Type B pancreatic cell (in vitro differentiated cells): ENCODE measurements around the gene ERRFI1. TPM values are rescaled to one million over a fixed set of nuclear protein-coding genes. Genes with fewer than 3 reads are reported as not detected.
A peak's percentile ranks its signal among the peaks of the same experiment; 100 is the strongest.

Experiments used
- DNase-seq: peaks from one replicate; pipeline ENCODE4 v3.0.0; 2021; ENCODE audit warnings: mixed read lengths; ENCODE audit not compliant: unreplicated experiment; ENCODE audit errors: extremely low spot score
- H3K27ac Mint-ChIP-seq: 2 replicates; pipeline ENCODE4 v1.8.0; 2021; ENCODE audit warnings: mild to moderate bottlenecking, mixed read lengths
- H3K27me3 Mint-ChIP-seq: 2 replicates; pipeline ENCODE4 v1.8.0; 2021; ENCODE audit warnings: mixed read lengths
- H3K36me3 Mint-ChIP-seq: 2 replicates; pipeline ENCODE4 v1.8.0; 2021; ENCODE audit warnings: mixed read lengths
- H3K4me1 Mint-ChIP-seq: one replicate; pipeline ENCODE4 v1.8.0; 2021; ENCODE audit warnings: mixed read lengths; ENCODE audit not compliant: unreplicated experiment
- H3K4me3 Mint-ChIP-seq: 2 replicates; pipeline ENCODE4 v1.8.0; 2021; ENCODE audit warnings: mild to moderate bottlenecking, mixed read lengths
- H3K9me3 Mint-ChIP-seq: 2 replicates; pipeline ENCODE4 v1.8.0; 2021; ENCODE audit warnings: mixed read lengths
- total RNA-seq: library from RNA; stranded (reverse); gene quantifications from 2 replicates; pipeline ENCODE4 v1.2.1, GENCODE V29; 2021; ENCODE audit warnings: low replicate concordance
- TF ChIP-seq, protein P1 (sequence below): fragments of 200-600 bp; sonication (generic); conservative IDR thresholded peaks from 2 replicates; pipeline ENCODE4 v1.5.0; 2021; ENCODE audit warnings: antibody characterized with exemption, mild to moderate bottlenecking

ERRFI1 gene
- total RNA-seq, 1 donor from 2014 or later = 83.3 TPM

DNA sequence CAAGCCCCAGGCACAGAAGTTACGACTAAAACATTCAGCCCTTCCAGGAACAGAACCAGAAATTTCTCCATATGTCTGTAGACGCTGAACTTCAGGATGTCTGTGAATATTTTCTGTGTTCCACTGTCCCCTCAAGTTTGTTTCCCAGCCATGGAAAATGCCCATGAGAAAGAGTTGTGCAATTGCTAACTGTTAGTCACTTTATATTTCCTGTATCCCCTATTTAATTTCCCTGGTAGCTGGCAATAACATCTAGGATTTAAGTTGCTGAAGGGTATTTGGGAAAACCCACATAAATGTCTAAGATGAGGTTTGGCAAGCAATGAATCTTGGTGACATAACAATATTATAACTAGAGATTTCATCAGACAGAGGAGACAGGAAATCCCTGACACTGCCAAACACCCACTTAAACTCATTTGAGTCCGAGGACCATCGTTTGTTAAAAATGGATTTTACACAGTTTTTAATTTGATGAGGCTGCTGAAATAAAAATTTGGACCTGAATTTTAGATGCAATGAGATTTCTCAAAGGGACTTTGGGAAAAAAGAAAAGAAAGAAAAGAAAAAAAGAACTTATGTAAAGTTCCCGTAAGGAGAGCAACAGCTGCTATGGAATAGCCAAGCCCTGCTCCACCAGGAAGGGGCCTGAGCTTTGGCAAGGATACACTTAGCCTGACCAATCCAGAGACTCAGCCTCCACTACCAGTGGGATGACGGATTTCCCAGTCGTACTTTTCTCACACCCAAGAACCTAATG lies 21.8 kb upstream of the ERRFI1 start:
- peak overlapping the region; percentile 24 for H3K27ac Mint-ChIP-seq
- TF ChIP-seq, protein P1, sequence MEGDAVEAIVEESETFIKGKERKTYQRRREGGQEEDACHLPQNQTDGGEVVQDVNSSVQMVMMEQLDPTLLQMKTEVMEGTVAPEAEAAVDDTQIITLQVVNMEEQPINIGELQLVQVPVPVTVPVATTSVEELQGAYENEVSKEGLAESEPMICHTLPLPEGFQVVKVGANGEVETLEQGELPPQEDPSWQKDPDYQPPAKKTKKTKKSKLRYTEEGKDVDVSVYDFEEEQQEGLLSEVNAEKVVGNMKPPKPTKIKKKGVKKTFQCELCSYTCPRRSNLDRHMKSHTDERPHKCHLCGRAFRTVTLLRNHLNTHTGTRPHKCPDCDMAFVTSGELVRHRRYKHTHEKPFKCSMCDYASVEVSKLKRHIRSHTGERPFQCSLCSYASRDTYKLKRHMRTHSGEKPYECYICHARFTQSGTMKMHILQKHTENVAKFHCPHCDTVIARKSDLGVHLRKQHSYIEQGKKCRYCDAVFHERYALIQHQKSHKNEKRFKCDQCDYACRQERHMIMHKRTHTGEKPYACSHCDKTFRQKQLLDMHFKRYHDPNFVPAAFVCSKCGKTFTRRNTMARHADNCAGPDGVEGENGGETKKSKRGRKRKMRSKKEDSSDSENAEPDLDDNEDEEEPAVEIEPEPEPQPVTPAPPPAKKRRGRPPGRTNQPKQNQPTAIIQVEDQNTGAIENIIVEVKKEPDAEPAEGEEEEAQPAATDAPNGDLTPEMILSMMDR = no peak

DNA sequence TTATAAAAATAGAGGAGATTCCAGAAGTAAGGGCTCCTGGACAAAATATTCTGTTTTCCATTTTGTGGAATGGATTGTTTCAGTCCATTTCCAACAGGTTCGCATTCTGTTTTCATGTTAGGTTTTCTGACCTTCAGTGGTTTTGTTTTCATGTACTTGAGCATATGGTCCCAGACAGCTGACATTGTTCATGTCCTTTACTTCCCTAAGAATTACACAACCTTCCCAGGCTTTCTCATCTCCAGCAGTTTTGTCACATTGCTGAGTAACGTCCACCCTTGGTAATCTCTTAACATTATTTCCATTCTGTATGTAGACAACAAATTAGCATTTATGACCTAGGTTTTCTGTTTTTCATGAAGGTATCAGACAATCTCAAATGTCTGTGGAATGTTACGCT lies 21.0 kb upstream of the ERRFI1 start:
- no peak for DNase-seq
- H3K9me3 Mint-ChIP-seq = no peaks in the 10 kb centered on the region
- no peak overlapping the region for H3K4me3 Mint-ChIP-seq
- no peaks in the 10 kb centered on the region for H3K36me3 Mint-ChIP-seq
- TF ChIP-seq, protein P1 = no peak
- no peaks in the 10 kb centered on the region for H3K27me3 Mint-ChIP-seq
- H3K27ac Mint-ChIP-seq = no peak overlapping the region
- peaks cover 14% of the 10 kb centered on the region for H3K4me1 Mint-ChIP-seq

More for the DNA sequence above, 21.8 kb upstream of the ERRFI1 start:
- no peak overlapping the region for H3K4me3 Mint-ChIP-seq
- no peak for DNase-seq
- no peaks in the 10 kb centered on the region for H3K27me3 Mint-ChIP-seq
- H3K36me3 Mint-ChIP-seq = no peaks in the 10 kb centered on the region
- peaks cover 14% of the 10 kb centered on the region for H3K4me1 Mint-ChIP-seq
- no peaks in the 10 kb centered on the region for H3K9me3 Mint-ChIP-seq

DNA sequence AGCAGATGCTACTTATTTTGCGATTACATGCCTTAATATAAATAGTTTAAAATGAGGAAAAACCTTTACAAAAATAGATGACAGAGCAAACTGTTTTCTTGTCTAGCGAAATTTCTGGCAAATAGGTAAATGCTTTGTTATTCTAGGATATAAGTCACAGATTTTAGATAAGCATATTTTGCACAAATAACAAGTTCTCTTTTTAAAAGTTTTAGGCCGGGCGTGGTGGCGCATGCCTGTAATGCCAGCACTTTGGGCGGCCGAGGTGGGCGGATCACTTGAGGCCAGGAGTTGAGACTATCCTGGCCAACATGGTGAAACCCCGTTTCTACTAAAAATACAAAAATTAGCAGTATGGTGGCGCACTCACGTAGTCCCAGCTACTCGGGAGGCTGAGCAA lies 20.3 kb upstream of the ERRFI1 start:
- no peaks in the 10 kb centered on the region for H3K27me3 Mint-ChIP-seq
- H3K27ac Mint-ChIP-seq = no peak overlapping the region
- H3K9me3 Mint-ChIP-seq = no peaks in the 10 kb centered on the region
- H3K36me3 Mint-ChIP-seq = no peaks in the 10 kb centered on the region
- no peak for DNase-seq
- no peak overlapping the region for H3K4me3 Mint-ChIP-seq
- H3K4me1 Mint-ChIP-seq = peaks cover 14% of the 10 kb centered on the region
- TF ChIP-seq, protein P1 = no peak

DNA sequence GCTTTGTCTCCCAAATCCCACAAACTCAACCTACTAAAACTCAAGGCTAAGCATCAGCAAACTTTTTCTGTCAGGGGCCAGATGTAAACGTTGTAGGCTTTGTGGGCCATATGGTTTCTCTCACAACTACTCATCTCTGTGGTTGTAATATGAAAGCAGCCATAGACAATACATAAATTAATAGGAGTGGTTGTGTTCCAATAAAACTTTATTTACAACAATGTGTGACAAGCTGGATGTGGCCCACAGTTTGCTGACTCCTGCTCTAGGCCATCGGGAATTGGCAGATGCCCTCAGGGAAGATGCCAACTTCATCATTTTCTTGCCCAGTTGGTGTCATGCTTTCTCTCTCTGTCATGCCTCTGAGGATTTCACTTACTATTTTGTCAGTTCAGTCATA lies 17.5 kb upstream of the ERRFI1 start:
- no peak overlapping the region for H3K27ac Mint-ChIP-seq
- DNase-seq = no peak
- H3K36me3 Mint-ChIP-seq = no peaks in the 10 kb centered on the region
- peaks cover 14% of the 10 kb centered on the region for H3K4me1 Mint-ChIP-seq
- no peak overlapping the region for H3K4me3 Mint-ChIP-seq
- H3K27me3 Mint-ChIP-seq = no peaks in the 10 kb centered on the region
- H3K9me3 Mint-ChIP-seq = no peaks in the 10 kb centered on the region
- TF ChIP-seq, protein P1 = no peak

DNA sequence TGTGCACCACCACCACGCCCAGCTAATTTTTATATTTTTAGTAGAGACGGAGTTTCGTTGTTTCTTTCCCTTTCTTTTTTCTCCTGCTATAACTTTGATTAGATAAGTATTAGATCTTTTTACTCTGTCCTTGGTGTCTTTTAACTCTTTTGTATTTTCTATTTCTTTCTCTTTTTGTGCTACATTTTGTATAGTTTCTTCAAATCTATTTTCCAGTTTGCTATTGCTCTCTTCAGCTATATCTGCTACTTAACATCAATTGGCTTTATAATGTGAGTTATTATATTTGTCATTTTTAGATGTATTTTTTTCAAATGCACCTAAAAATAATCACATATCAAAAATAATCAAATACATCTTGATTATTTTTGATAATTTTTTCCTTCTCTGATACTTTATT lies 16.0 kb upstream of the ERRFI1 start:
- H3K27ac Mint-ChIP-seq = no peak overlapping the region
- no peaks in the 10 kb centered on the region for H3K36me3 Mint-ChIP-seq
- H3K4me3 Mint-ChIP-seq = no peak overlapping the region
- peaks cover 2% of the 10 kb centered on the region for H3K4me1 Mint-ChIP-seq
- DNase-seq = no peak
- no peaks in the 10 kb centered on the region for H3K9me3 Mint-ChIP-seq
- TF ChIP-seq, protein P1 = no peak
- H3K27me3 Mint-ChIP-seq = no peaks in the 10 kb centered on the region
